GM19099 (cell line): ENCODE measurements around the gene ZCCHC3.

Experiments used
- POLR2A ChIP-seq: IDR thresholded peaks from 3 replicates; pipeline ENCODE4 v1.6.1; 2011; ENCODE audit warnings: low read depth; ENCODE audit not compliant: insufficient read length; ENCODE audit errors: extremely low read depth

The ZCCHC3 gene

GRCh38 chr20:297098-297924 lies at the start of gene ZCCHC3:
Gene ZCCHC3 (plus strand): TSS chr20:297570. CDS start chr20:297587, 17 bp downstream.
- TF ChIP-seq POLR2A: peak; percentile 88

GRCh38 chr20:251354-251753 lies 46.0 kb upstream of the ZCCHC3 start:
- no peak for TF ChIP-seq POLR2A

- TF ChIP-seq POLR2A: no peak
These were observed 44.6 kb upstream of the ZCCHC3 start for GRCh38 chr20:252801-253200.

- TF ChIP-seq POLR2A: no peak
These were observed 40.0 kb upstream of the ZCCHC3 start, which contains the start of gene DEFB132 for GRCh38 chr20:257419-257818. Gene DEFB132 (plus strand): TSS chr20:257724. CDS start chr20:257779, 55 bp downstream.

- TF ChIP-seq POLR2A: no peak
These were observed 39.0 kb upstream of the ZCCHC3 start for GRCh38 chr20:258269-258858.

- no peak for TF ChIP-seq POLR2A
These were observed 38.4 kb upstream of the ZCCHC3 start for GRCh38 chr20:258963-259362.

- no peak for TF ChIP-seq POLR2A
These were observed 37.4 kb upstream of the ZCCHC3 start for GRCh38 chr20:259981-260380.

- no peak for TF ChIP-seq POLR2A
These were observed 33.7 kb upstream of the ZCCHC3 start for GRCh38 chr20:263701-264100.

- TF ChIP-seq POLR2A: peak; percentile 48
These were observed 30.5 kb upstream of the ZCCHC3 start for GRCh38 chr20:266596-267562.

- no peak for TF ChIP-seq POLR2A
These were observed 26.9 kb upstream of the ZCCHC3 start for GRCh38 chr20:270517-270916.

- TF ChIP-seq POLR2A: no peak
These were observed 26.3 kb upstream of the ZCCHC3 start for GRCh38 chr20:271069-271468.

- no peak for TF ChIP-seq POLR2A
These were observed 25.8 kb upstream of the ZCCHC3 start for GRCh38 chr20:271528-271927.

- TF ChIP-seq POLR2A: no peak
These were observed 24.7 kb upstream of the ZCCHC3 start for GRCh38 chr20:272718-273117.

GRCh38 chr20:273884-274283 lies 23.5 kb upstream of the ZCCHC3 start:
- no peak for TF ChIP-seq POLR2A

- TF ChIP-seq POLR2A: no peak
These were observed 21.6 kb upstream of the ZCCHC3 start for GRCh38 chr20:275791-276190.
